Measurements from ENCODE around the gene VPS29. TPM values are rescaled to one million over a fixed set of nuclear protein-coding genes. Genes with fewer than 3 reads are reported as not detected.
A peak's percentile ranks its signal among the peaks of the same experiment; 100 is the strongest.

VPS29 gene
- total and polyA plus RNA-seq, 8 donors = 29.1 to 120 (median 39.8) TPM

GRCh38 chr12:110458756-110459155 is 43.2 kb downstream of the VPS29 start:
- H3K27ac ChIP-seq = no peak overlapping the region
- DNase-seq (no peak), ATAC-seq (no peak), FAIRE-seq (no peak)
- no peaks in the 10 kb centered on the region for H3K27me3 ChIP-seq
- H3K36me3 ChIP-seq = peaks cover 0 to 9% (median 0%) of the 10 kb centered on the region in 3 donors
- TF ChIP-seq, protein P1, sequence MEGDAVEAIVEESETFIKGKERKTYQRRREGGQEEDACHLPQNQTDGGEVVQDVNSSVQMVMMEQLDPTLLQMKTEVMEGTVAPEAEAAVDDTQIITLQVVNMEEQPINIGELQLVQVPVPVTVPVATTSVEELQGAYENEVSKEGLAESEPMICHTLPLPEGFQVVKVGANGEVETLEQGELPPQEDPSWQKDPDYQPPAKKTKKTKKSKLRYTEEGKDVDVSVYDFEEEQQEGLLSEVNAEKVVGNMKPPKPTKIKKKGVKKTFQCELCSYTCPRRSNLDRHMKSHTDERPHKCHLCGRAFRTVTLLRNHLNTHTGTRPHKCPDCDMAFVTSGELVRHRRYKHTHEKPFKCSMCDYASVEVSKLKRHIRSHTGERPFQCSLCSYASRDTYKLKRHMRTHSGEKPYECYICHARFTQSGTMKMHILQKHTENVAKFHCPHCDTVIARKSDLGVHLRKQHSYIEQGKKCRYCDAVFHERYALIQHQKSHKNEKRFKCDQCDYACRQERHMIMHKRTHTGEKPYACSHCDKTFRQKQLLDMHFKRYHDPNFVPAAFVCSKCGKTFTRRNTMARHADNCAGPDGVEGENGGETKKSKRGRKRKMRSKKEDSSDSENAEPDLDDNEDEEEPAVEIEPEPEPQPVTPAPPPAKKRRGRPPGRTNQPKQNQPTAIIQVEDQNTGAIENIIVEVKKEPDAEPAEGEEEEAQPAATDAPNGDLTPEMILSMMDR (IDR thresholded peaks at IDR 0.05) = no peak
- intact Hi-C loops (cut with DNase I) = no loop called here
- H3K4me1 ChIP-seq = no peaks in the 10 kb centered on the region
- no peaks in the 10 kb centered on the region for H3K9me3 ChIP-seq
- H3K4me3 ChIP-seq = no peak overlapping the region
- 83 to 91% methylated on average over 4 of the region's 4 CpGs for WGBS, 2 donors

DNA sequence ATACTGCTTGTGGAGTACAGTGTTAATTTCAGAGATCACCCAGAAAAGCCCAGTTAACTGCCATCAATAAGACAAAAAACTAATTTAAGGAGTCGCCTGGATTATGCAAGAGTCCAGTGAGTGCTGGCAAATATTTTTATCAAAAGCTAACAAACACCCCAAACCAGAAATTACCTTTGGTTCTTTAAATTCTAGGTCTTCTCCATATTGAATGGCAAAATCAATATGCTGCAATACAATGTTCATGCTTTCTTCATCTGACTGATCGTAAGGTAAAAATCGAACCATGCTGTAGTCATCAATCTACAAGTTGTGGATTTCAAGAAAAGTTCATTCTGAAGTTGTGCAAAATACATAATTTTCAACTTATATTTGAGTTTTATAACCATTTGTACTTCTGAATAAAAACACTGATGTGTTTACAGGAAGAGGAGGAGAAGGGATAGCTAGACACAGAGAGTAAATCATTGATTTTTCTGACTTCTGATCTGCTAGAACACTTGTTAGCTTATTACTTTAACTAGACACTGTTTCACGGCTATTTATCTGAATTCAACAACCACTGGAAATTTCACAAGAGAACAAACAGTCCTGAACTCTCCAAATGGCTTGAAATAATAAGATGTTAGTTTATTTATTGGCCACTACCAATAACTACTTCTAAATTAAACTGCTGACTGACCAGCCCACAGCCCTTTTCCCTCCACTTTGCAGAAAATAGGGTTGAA is 48.2 kb downstream of the VPS29 start:
- TF ChIP-seq, protein P1 (IDR thresholded peaks at IDR 0.05) = no peak
- ATAC-seq = no peak
- no peaks in the 10 kb centered on the region for H3K4me1 ChIP-seq
- H3K27ac ChIP-seq = no peak overlapping the region
- H3K27me3 ChIP-seq = no peaks in the 10 kb centered on the region
- H3K36me3 ChIP-seq = peaks cover 0 to 19% (median 0%) of the 10 kb centered on the region in 3 donors
- FAIRE-seq = no peak
- intact Hi-C loops (cut with DNase I) = no loop called here
- no peak overlapping the region for H3K4me3 ChIP-seq
- H3K9me3 ChIP-seq = no peaks in the 10 kb centered on the region
- 64 to 71% methylated on average over 4 of the region's 4 CpGs for WGBS, 2 donors
- no peak for DNase-seq

DNA sequence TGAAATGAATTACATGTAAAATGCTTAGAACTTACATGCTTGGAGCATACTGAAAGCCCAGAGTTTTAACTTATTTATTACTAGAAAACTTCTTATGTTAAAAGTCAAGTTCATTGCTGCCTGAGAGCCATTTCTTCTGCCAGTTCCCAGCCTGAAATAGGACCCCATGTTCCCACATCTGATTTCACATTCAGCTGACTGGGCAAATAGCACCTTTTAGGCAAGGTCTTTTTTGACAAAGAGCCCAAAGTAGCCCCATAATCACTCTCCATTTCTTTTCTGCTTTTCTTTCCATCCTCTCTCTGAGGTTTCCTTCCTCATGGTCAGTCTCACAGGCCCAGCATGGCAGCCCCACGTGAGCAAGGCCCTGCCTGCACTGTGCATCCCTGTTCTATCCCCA is 50.6 kb downstream of the VPS29 start:
- intact Hi-C loops (cut with DNase I) = no loop called here
- TF ChIP-seq, protein P1 (IDR thresholded peaks at IDR 0.05) = no peak
- ATAC-seq = no peak
- no peak for FAIRE-seq
- H3K4me3 ChIP-seq = no peak overlapping the region
- peaks cover 0 to 9% (median 0%) of the 10 kb centered on the region in 3 donors for H3K4me1 ChIP-seq
- no peaks in the 10 kb centered on the region for H3K27me3 ChIP-seq
- H3K36me3 ChIP-seq = peaks cover 0 to 19% (median 0%) of the 10 kb centered on the region in 3 donors
- H3K27ac ChIP-seq = no peak overlapping the region
- H3K9me3 ChIP-seq = no peaks in the 10 kb centered on the region
- 75 to 88% methylated on average over 1 of the region's 1 CpG for WGBS, 2 donors
- no peak for DNase-seq

- Histone ChIP-seq H3K9me3 (no peaks in the 10 kb centered on the region), H3K27ac (peak within 1 kb of the TSS; percentile 43 to 86 (median 76)), H3K4me1 (peaks cover 0 to 9% (median 0%) of the 10 kb centered on the region in 3 donors), H3K27me3 (no peaks in the 10 kb centered on the region), H3K36me3 (peaks cover 0 to 19% (median 0%) of the 10 kb centered on the region in 3 donors), H3K4me3 (peak within 1 kb of the TSS; percentile 45 to 82 (median 52))
- WGBS, 2 donors = 0 to 1% methylated on average over 51 of the region's 51 CpGs
- FAIRE-seq = no peak
- TF ChIP-seq, protein P1 (IDR thresholded peaks at IDR 0.05) = peak; percentile 49 to 83 (median 72)
- intact Hi-C loops (cut with DNase I) = no loop called here
- peak; percentile 92 to 97 (median 94) for DNase-seq
- ATAC-seq = peak; percentile 99
Measured at GRCh38 chr12:110449799-110450497, 52.0 kb downstream of the VPS29 start, which contains the start of gene ARPC3. Gene ARPC3, minus strand, starts transcription at chr12:110450337. Its CDS starts 77 bp downstream, at chr12:110450260.

Data from pancreas (tissue), 10 donors.